ENCODE data around the gene IL17RA. TPM values are rescaled to one million over a fixed set of nuclear protein-coding genes. Genes with fewer than 3 reads are reported as not detected.

Gene IL17RA
- total RNA-seq, 1 experiment from 2014 or later: 12.1 TPM

DNA sequence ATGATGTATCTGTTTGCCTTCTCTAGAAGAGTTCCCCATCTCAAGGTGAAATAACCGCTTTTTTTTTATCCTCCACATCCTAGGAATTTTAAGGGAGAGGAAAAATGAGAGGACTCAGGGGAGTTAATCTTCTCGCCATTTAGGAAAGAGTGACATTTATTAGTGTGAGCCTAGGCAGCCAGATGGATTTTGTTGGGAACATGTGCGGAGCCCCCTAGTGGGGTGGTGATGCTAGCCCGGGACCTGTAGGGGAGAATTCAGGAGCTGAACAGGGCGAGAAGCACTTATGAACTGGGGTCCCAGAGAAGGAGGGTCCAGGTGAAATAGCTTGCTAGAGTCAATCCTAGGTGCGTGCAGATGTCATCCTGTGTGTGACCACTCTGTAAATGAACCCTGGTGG, 10.7 kb downstream of the IL17RA start:
- DNase-seq (ENCODE audit: low spot score): peak; percentile 33
- CTCF ChIA-PET: interaction anchor here (1.0 kb wide), 1 partner anchor 38 kb away, joined by 3 read pairs; no protein-coding TSS in a partner anchor
- Histone ChIP-seq H3K4me3 (ENCODE audit: low read depth, low read length, poor library complexity, severe bottlenecking) (no peak overlapping the region), H3K27me3 (replicated peaks; ENCODE audit: insufficient read depth, low read depth, low read length, poor library complexity) (no peaks in the 10 kb centered on the region), H3K27ac (ENCODE audit: low read depth, low read length, poor library complexity, severe bottlenecking) (no peak overlapping the region), H3K4me1 (ENCODE audit: insufficient read depth, low read length, poor library complexity, severe bottlenecking) (no peaks in the 10 kb centered on the region), H3K9me3 (ENCODE audit: low read depth, low read length, poor library complexity, severe bottlenecking) (no peaks in the 10 kb centered on the region), H3K36me3 (ENCODE audit: insufficient read depth, low read length, poor library complexity, severe bottlenecking) (peaks cover 5% of the 10 kb centered on the region)
- POLR2A ChIA-PET (ENCODE audit: low non-redundant PET): no interaction called here
- TF ChIP-seq, protein P1, sequence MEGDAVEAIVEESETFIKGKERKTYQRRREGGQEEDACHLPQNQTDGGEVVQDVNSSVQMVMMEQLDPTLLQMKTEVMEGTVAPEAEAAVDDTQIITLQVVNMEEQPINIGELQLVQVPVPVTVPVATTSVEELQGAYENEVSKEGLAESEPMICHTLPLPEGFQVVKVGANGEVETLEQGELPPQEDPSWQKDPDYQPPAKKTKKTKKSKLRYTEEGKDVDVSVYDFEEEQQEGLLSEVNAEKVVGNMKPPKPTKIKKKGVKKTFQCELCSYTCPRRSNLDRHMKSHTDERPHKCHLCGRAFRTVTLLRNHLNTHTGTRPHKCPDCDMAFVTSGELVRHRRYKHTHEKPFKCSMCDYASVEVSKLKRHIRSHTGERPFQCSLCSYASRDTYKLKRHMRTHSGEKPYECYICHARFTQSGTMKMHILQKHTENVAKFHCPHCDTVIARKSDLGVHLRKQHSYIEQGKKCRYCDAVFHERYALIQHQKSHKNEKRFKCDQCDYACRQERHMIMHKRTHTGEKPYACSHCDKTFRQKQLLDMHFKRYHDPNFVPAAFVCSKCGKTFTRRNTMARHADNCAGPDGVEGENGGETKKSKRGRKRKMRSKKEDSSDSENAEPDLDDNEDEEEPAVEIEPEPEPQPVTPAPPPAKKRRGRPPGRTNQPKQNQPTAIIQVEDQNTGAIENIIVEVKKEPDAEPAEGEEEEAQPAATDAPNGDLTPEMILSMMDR (conservative IDR thresholded peaks at IDR 0.05; ENCODE audit: low read depth, low read length): peak; percentile 61
- no peak for TF ChIP-seq EZH2 (IDR thresholded peaks at IDR 0.05; ENCODE audit: borderline replicate concordance, low read depth, low read length, poor library complexity, severe bottlenecking)
- intact Hi-C loops (cut with micrococcal nuclease; ENCODE audit: unreplicated experiment): no loop called here
- no TSS peak for BruUV-seq (replicated peaks)

DNA sequence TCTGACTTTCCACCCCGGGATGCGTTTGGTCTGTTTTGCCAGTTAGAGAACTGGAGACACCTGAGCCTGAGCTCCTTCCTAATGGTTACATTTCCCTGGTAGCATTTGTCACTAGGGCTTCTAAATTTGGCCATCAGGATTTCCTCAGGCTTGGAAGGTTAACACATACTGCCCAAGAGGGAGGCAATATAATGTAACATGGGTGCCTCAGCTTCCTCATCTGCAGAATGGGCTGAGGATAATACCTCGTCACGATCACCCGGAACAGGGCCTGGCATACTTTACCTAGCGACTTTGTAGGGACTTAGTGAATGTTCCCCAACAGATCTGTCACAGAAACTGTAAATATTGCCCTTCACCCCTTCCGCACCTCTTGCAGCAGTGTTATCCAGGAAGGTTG, 11.3 kb downstream of the IL17RA start:
- ChIA-PET CTCF (no interaction called here), POLR2A (ENCODE audit: low non-redundant PET) (interaction anchor here (0.6 kb wide), 1 partner anchor 254 kb away, joined by 9 read pairs; no protein-coding TSS in a partner anchor)
- no TSS peak for BruUV-seq (replicated peaks)

DNA sequence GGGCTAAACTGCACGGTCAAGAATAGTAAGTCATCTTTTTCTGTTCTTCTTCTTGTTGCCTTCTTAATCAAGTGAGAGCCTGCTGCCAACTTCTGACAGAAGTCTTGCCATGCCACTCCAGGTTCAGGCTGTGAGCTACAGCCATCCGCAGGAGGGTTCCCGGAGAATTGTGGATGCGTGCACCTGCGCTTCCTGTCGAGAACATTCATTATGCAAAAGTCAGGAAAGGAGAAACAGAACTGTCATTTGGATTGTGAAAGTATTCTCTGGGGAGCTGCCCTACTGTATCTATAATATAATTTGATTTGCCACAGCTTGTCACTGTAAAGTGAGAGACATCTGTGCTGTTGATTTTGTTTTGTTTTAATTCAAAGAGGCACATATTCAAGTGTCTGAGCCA, 12.3 kb downstream of the IL17RA start:
- TF ChIP-seq EZH2 (IDR thresholded peaks at IDR 0.05; ENCODE audit: borderline replicate concordance, low read depth, low read length, poor library complexity, severe bottlenecking): no peak
- TF ChIP-seq, protein P1 (conservative IDR thresholded peaks at IDR 0.05; ENCODE audit: low read depth, low read length): no peak
- Histone ChIP-seq H3K36me3 (ENCODE audit: insufficient read depth, low read length, poor library complexity, severe bottlenecking) (peaks cover 5% of the 10 kb centered on the region), H3K9me3 (ENCODE audit: low read depth, low read length, poor library complexity, severe bottlenecking) (no peaks in the 10 kb centered on the region), H3K27me3 (replicated peaks; ENCODE audit: insufficient read depth, low read depth, low read length, poor library complexity) (no peaks in the 10 kb centered on the region), H3K4me1 (ENCODE audit: insufficient read depth, low read length, poor library complexity, severe bottlenecking) (no peaks in the 10 kb centered on the region), H3K27ac (ENCODE audit: low read depth, low read length, poor library complexity, severe bottlenecking) (no peak overlapping the region), H3K4me3 (ENCODE audit: low read depth, low read length, poor library complexity, severe bottlenecking) (no peak overlapping the region)
- POLR2A ChIA-PET (ENCODE audit: low non-redundant PET): no interaction called here
- no peak for DNase-seq (ENCODE audit: low spot score)
- CTCF ChIA-PET: interaction anchor here (0.7 kb wide), 1 partner anchor 75 kb away, joined by 4 read pairs; no protein-coding TSS in a partner anchor
- intact Hi-C loops (cut with micrococcal nuclease; ENCODE audit: unreplicated experiment): no loop called here
- no TSS peak for BruUV-seq (replicated peaks)

More for the DNA sequence above, 11.3 kb downstream of the IL17RA start:
- Histone ChIP-seq H3K9me3 (ENCODE audit: low read depth, low read length, poor library complexity, severe bottlenecking) (no peaks in the 10 kb centered on the region), H3K36me3 (ENCODE audit: insufficient read depth, low read length, poor library complexity, severe bottlenecking) (peaks cover 5% of the 10 kb centered on the region), H3K4me3 (ENCODE audit: low read depth, low read length, poor library complexity, severe bottlenecking) (no peak overlapping the region), H3K27ac (ENCODE audit: low read depth, low read length, poor library complexity, severe bottlenecking) (no peak overlapping the region), H3K27me3 (replicated peaks; ENCODE audit: insufficient read depth, low read depth, low read length, poor library complexity) (no peaks in the 10 kb centered on the region), H3K4me1 (ENCODE audit: insufficient read depth, low read length, poor library complexity, severe bottlenecking) (no peaks in the 10 kb centered on the region)
- intact Hi-C loops (cut with micrococcal nuclease; ENCODE audit: unreplicated experiment): no loop called here
- TF ChIP-seq, protein P1 (conservative IDR thresholded peaks at IDR 0.05; ENCODE audit: low read depth, low read length): no peak
- no peak for TF ChIP-seq EZH2 (IDR thresholded peaks at IDR 0.05; ENCODE audit: borderline replicate concordance, low read depth, low read length, poor library complexity, severe bottlenecking)
- no peak for DNase-seq (ENCODE audit: low spot score)
